Measurements from ENCODE around the gene SHANK3. TPM values are rescaled to one million over a fixed set of nuclear protein-coding genes. Genes with fewer than 3 reads are reported as not detected.

SHANK3 gene
- total RNA-seq, 1 donor from 2014 or later = not detected

DNA sequence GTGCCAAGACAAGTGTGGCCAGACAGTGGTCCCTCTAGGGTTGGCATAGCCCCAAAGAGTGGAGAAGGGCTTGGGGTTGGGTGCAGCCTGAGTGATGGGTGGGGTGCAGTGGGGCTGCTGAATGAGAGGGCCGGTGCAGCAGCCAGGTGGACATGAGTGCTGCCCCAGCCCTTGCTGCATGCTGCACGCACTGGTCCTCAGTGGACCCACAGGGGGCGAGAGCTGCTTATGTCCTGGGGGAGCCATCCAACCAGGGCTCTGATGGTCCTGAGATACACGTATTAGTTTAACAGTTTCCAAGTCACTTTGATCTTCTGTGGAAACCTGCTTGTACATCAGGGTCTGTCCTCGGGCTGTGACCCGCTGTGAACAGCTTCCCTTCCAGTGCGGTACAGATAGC lies 41.5 kb downstream of the SHANK3 start:
- ChIA-PET POLR2A (no interaction called here), CTCF (no interaction called here)
- ATAC-seq (ENCODE audit: low read depth) (no peak), DNase-seq (no peak)
- Mint-ChIP-seq H3K36me3 (ENCODE audit: low read depth) (no peaks in the 10 kb centered on the region), H3K4me3 (no peak overlapping the region), H3K27me3 (no peaks in the 10 kb centered on the region), H3K27ac (no peak overlapping the region), H3K4me1 (no peaks in the 10 kb centered on the region), H3K9me3 (no peaks in the 10 kb centered on the region)
- intact Hi-C loops (cut with micrococcal nuclease) = no loop called here
- TF ChIP-seq, protein P1, sequence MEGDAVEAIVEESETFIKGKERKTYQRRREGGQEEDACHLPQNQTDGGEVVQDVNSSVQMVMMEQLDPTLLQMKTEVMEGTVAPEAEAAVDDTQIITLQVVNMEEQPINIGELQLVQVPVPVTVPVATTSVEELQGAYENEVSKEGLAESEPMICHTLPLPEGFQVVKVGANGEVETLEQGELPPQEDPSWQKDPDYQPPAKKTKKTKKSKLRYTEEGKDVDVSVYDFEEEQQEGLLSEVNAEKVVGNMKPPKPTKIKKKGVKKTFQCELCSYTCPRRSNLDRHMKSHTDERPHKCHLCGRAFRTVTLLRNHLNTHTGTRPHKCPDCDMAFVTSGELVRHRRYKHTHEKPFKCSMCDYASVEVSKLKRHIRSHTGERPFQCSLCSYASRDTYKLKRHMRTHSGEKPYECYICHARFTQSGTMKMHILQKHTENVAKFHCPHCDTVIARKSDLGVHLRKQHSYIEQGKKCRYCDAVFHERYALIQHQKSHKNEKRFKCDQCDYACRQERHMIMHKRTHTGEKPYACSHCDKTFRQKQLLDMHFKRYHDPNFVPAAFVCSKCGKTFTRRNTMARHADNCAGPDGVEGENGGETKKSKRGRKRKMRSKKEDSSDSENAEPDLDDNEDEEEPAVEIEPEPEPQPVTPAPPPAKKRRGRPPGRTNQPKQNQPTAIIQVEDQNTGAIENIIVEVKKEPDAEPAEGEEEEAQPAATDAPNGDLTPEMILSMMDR (IDR thresholded peaks at IDR 0.05) = no peak

DNA sequence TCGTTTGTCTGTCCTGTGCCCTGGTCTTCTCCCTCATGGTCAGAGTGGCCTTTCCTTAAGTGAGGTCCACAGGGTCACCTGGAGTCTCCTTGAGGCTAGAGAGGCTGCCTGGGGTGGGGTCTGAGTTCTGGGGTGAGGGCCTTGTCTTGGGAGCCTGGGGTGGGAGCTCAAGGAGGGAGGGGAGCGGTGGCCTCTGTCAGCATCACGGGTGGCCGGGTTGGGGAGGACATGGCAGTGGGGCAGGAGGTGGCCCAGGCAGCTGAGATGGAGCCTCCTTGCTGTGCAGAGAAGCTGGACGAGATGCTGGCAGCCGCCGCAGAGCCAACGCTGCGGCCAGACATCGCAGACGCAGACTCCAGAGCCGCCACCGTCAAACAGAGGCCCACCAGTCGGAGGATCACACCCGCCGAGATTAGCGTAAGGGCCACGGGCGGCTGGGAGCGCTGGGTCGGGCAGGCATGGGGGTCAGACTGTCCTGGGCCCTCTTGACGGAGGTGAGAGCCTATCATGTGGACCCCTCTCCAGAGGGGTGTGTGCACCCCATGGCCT lies 42.1 kb downstream of the SHANK3 start:
- intact Hi-C loops (cut with micrococcal nuclease) = no loop called here
- ATAC-seq (ENCODE audit: low read depth) = no peak
- TF ChIP-seq, protein P1 (IDR thresholded peaks at IDR 0.05) = no peak
- DNase-seq = no peak
- POLR2A ChIA-PET = no interaction called here
- no peaks in the 10 kb centered on the region for H3K4me1 Mint-ChIP-seq
- no peak overlapping the region for H3K4me3 Mint-ChIP-seq
- H3K36me3 Mint-ChIP-seq (ENCODE audit: low read depth) = no peaks in the 10 kb centered on the region
- H3K27ac Mint-ChIP-seq = no peak overlapping the region
- H3K27me3 Mint-ChIP-seq = no peaks in the 10 kb centered on the region
- H3K9me3 Mint-ChIP-seq = no peaks in the 10 kb centered on the region
- CTCF ChIA-PET = no interaction called here

DNA sequence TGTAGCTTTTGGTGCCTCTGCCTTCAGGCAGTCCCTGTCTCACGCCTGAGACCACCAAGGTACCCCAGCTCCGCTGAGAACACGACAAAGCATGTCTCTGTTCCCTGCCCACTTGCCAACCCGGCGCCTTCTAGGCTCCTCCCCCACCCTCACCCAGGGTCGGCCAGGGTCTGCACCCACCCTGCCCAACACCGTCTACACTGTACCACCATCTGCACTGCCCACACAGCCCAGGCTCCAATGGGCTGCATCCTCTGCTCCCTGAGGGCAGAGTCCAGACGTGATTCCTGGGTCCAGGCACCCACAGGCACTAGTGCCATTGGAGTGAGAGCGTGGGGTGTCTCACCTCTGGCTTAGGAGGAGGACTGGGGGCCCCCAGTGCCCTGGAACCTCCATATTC lies 42.6 kb downstream of the SHANK3 start:
- ChIA-PET POLR2A (no interaction called here), CTCF (no interaction called here)
- H3K4me1 Mint-ChIP-seq = no peaks in the 10 kb centered on the region
- no peak overlapping the region for H3K27ac Mint-ChIP-seq
- no peak for DNase-seq
- no peaks in the 10 kb centered on the region for H3K9me3 Mint-ChIP-seq
- TF ChIP-seq, protein P1 (IDR thresholded peaks at IDR 0.05) = no peak
- intact Hi-C loops (cut with micrococcal nuclease) = no loop called here
- H3K4me3 Mint-ChIP-seq = no peak overlapping the region
- no peaks in the 10 kb centered on the region for H3K36me3 Mint-ChIP-seq (ENCODE audit: low read depth)
- no peaks in the 10 kb centered on the region for H3K27me3 Mint-ChIP-seq
- no peak for ATAC-seq (ENCODE audit: low read depth)

DNA sequence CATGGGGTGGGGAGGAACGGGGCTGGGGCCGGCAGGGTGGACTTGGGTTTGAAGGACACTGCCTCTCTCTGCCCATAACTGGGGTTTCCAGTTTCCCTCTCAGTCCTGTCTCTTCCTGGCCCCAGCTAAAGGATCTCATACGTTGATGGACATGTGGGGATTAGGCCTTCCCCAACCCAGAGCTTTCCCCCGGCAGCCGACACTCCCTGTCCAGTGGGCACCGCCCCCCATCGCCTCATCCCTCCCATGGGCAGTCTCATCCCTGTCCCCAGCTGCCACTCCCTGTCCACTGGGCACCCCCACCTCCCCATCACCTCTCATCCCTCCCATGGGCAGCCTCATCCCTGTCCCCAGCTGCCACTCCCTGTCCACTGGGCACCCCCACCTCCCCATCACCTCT lies 43.2 kb downstream of the SHANK3 start:
- ATAC-seq (ENCODE audit: low read depth) (no peak), DNase-seq (no peak)
- Mint-ChIP-seq H3K27ac (no peak overlapping the region), H3K27me3 (no peaks in the 10 kb centered on the region), H3K9me3 (no peaks in the 10 kb centered on the region), H3K36me3 (ENCODE audit: low read depth) (no peaks in the 10 kb centered on the region), H3K4me1 (no peaks in the 10 kb centered on the region), H3K4me3 (no peak overlapping the region)
- ChIA-PET POLR2A (no interaction called here), CTCF (no interaction called here)
- intact Hi-C loops (cut with micrococcal nuclease) = no loop called here
- TF ChIP-seq, protein P1 (IDR thresholded peaks at IDR 0.05) = no peak

DNA sequence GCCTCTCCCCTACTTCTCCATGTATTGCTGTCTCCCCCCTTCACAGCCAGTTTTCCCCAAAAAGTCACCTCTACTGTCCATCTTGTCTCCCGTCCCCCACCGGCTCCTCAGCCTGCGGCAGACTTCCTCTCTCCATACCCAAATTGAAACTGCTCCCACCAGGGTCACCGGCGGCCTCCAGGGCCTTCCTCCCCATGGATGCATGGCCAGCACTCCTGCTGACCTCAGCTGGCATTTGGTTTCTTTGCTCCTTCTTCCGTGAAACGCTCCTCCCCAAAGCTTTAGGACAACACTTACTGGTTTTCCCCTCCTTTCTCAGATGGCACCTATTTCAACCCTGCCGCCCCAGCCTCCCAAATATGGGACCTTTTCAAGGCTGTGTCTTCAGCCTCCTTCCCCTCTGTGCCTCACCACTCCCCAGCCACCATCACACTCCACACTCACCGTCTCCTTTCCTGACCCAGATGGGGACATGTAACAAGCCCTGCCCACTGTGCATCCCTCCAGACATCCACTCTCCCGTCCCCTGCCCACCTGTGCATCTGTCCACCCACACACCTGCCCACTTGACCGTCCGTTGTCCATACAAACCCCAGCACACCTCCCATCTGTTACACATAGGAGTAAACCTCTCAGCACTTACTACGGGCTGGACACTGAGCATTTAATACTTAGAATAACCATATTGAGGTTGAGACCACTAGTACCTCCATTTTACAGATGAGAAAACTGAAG lies 43.8 kb downstream of the SHANK3 start:
- no peak overlapping the region for H3K27ac Mint-ChIP-seq

More for the DNA sequence above, 43.8 kb downstream of the SHANK3 start:
- Mint-ChIP-seq H3K4me3 (no peak overlapping the region), H3K9me3 (no peaks in the 10 kb centered on the region), H3K4me1 (no peaks in the 10 kb centered on the region), H3K36me3 (ENCODE audit: low read depth) (no peaks in the 10 kb centered on the region), H3K27me3 (no peaks in the 10 kb centered on the region)
- TF ChIP-seq, protein P1 (IDR thresholded peaks at IDR 0.05) = no peak
- no peak for DNase-seq
- ChIA-PET CTCF (no interaction called here), POLR2A (no interaction called here)
- intact Hi-C loops (cut with micrococcal nuclease) = no loop called here
- no peak for ATAC-seq (ENCODE audit: low read depth)
